GM11168 (cell line): ENCODE results near the gene KIRREL3.

ENCODE experiments used
- in situ Hi-C: fragments of 300-500 bp; cut with MboI; formaldehyde crosslinking; loops from one replicate; pipeline ENCODE4 v1.12.0; 2022; ENCODE audit warnings: low sequenced_read_pairs; ENCODE audit not compliant: unreplicated experiment

The KIRREL3 gene

GRCh38 chr11:126630488-126630887 is 370.1 kb downstream of the KIRREL3 start:
- in situ Hi-C loops = no loop called here

GRCh38 chr11:126628790-126629621 is 371.6 kb downstream of the KIRREL3 start:
- in situ Hi-C loops = no loop called here

DNA sequence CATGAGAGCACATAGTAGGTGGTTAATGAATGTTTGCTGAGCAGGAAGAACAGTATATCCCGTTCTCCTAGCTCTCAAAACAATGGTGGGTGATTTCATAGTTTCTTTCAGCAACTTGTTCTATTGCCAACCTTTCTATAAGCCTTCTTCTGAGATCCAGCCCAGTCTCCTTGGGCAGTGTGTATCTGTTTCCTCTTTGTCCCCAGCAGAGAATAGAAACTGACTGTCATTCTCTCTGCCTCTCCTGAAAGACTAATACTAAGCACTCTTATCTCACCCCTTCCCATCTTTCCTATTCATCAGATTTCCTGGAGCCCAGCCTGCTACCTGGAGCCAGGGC is 372.1 kb downstream of the KIRREL3 start:
- in situ Hi-C loops = no loop called here

GRCh38 chr11:126627421-126627820 is 373.1 kb downstream of the KIRREL3 start:
- in situ Hi-C loops = no loop called here

- in situ Hi-C loops = no loop called here
Observed at GRCh38 chr11:126624506-126624905, 376.1 kb downstream of the KIRREL3 start.

DNA sequence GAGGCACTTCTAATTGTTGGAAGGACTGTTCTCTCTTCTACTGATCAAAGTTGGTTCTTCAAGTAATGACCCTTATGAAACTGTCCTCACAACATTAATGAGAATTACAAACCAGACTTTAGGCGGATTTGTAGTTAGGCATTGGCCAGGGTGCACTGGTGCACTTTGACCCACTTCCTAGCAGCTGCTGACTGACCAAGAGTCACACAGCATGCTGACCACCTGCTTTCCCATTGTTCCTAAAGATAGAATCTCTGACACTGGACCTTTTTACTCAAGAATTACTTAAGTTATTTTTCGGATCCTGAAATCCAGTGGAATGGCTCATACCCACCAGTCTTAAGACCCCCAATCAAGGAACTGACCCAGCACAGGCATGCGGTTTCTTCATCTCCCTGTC is 381.1 kb downstream of the KIRREL3 start:
- in situ Hi-C loops = no loop called here

- in situ Hi-C loops = no loop called here
Observed at GRCh38 chr11:126615845-126616244, 384.7 kb downstream of the KIRREL3 start.

- in situ Hi-C loops = no loop called here
Observed at GRCh38 chr11:126613272-126613671, 387.3 kb downstream of the KIRREL3 start.

DNA sequence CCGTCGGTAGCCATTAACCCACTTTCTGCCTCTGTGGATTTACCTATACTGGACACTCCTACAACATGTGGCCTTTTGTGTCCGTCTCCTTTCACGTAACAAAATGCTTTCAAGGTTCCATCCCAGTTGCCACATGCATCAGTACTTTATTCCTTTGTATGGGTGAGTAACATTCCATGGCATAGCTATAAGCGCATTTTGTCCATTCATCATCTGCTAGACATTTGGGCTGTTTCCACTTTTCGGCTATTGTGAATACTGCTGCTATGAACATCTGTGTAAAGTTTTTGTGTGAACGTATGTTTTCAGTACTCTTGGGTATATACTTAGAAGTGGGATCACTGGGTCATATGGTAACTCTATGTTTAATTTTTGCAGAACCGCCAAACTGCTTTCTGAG is 387.9 kb downstream of the KIRREL3 start:
- in situ Hi-C loops = no loop called here

DNA sequence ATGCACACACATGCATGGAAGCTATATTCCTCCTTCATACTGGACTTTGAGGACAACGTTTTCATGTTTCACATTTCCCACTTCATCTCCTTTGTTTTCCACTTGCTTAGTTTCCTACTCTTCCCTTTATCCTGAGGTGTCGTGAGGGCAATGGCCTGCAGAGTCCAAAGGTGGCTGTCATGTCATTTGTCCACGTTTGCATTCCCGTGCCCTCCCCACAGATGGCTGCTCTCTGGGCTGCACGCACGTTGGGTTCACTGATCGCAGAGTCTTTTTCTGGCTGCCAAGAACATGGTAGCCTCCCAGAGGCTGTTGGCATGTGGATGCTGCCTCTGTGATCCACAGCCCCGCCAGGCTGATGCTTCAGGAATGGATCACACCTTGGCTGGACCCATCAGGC is 389.1 kb downstream of the KIRREL3 start:
- in situ Hi-C loops = no loop called here

DNA sequence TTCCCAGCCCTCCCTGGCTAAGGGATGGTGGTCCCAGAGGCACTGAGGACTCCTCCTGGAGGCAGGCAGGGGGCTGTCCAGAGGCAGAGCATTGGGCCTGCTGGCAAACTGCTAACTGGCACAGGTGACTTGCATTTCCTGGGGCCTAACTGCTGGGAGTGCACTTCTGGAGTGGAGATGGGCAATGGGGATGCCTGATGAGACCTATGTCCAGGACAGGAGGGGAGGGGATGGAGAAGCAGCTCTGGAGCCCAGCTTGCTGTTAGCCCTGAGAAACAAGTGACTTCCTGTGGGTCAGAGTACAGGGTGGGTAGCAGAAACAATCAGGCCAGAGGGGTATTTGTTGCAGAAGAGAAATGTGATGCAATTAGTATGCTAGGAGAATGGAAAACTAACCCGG is 391.9 kb downstream of the KIRREL3 start:
- in situ Hi-C loops = no loop called here

DNA sequence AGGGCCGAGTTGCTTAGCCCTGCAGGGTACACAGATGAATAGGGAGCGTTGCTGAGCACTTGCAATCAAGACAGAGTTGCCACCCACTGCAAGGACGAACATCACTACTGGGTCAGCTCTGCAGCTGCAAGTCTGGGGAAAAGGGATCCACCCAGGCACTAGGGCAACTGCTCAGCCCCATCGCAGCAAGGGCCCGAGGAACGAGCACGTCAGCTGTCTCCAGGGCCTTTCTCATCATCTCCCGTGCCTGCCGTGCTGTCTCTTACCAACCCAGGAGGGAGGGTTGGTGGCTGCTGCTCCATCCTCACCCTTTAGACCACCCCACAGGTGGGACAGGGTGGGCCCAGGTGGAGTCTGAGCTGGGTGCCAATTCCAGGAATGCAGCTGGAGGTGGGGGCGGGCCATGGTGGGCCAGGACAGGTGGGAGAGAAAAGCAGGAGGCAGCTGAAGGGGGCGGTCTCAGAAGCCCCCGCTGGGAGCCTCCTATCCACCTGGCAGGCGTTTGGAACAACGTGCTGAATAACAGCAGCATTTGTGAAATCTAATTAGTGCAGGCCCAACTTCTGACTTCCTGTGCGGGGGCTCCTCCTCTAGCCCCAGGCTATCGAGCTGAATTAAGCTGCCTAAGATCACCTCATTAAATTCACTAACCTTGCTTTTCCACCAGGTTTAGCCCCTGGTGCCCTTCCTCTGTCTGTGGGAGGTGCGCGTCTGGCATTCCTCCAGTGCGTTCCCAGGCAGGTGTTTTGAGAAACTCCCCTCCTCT is 392.6 kb downstream of the KIRREL3 start:
- in situ Hi-C loops = no loop called here

GRCh38 chr11:126607374-126607773 is 393.2 kb downstream of the KIRREL3 start:
- in situ Hi-C loops = no loop called here

DNA sequence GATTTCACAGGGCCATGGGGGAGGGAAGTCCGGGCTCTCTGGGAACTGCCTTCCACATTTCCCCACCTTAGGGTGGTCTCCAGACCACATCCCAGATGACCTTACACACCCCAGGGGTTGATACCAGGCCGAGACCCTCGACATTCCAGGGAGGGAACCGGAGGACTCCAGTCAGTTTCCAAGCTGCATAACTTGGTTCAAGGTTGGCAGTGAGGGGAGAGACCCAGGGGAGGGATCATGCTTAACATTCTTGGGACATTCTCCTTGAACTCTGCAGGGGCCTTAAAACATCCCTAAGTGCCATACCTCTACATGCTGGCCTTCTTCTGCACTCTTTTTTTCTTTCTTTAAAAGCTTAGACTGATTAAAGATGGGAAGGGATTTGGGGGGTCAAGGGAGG is 394.1 kb downstream of the KIRREL3 start:
- in situ Hi-C loops = no loop called here

- in situ Hi-C loops = no loop called here
Observed at GRCh38 chr11:126604461-126604860, 396.1 kb downstream of the KIRREL3 start.

DNA sequence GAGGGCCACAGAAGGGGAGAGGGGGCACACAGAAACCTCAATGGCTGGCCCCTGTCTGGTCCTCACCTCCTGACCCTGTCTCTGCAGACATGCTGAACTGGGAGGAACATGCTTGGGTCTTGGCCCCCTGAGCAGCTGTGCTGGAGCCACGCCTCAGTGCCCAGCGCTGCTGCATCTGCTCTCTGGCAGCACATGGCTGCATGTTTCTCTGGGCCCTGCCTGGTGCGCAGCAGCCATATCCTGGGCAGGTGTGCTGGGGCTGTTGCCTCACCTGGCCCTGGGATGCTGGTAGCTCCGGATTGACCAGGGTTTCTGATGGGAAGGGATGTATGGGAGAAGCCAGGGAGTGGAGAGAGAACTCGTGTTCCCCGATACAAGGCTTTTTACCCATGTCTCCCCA is 397.1 kb downstream of the KIRREL3 start:
- in situ Hi-C loops = no loop called here

GRCh38 chr11:126602993-126603392 is 397.6 kb downstream of the KIRREL3 start:
- in situ Hi-C loops = no loop called here

DNA sequence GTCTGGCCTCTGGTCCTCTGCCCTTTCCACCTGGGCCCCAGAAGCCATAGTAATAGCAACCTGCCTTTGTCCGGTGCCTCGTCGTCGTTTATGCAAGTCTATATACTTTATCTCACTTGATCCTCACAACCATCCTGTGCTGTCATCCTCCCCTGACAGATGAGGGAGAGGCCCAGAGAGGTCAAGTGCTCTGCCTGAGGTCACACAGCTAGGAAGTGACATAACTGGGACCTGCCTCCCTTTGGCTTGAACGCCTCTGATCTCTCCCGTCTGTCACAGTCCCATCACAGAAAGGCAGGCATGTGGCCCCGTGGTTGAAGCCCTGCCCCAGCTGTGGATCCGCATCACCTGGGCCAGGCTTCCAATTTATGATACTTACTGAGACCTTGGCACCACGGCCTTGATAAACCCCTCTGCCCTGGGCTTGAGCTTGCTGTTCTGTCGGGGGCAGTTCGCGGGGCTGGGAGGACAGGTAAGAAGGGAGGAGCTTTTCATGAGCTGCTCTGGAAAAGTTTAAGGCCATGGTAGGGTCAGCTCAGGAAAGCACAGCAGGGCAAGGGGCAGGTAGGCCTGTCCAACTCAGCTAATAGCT is 398.1 kb downstream of the KIRREL3 start:
- in situ Hi-C loops = no loop called here

DNA sequence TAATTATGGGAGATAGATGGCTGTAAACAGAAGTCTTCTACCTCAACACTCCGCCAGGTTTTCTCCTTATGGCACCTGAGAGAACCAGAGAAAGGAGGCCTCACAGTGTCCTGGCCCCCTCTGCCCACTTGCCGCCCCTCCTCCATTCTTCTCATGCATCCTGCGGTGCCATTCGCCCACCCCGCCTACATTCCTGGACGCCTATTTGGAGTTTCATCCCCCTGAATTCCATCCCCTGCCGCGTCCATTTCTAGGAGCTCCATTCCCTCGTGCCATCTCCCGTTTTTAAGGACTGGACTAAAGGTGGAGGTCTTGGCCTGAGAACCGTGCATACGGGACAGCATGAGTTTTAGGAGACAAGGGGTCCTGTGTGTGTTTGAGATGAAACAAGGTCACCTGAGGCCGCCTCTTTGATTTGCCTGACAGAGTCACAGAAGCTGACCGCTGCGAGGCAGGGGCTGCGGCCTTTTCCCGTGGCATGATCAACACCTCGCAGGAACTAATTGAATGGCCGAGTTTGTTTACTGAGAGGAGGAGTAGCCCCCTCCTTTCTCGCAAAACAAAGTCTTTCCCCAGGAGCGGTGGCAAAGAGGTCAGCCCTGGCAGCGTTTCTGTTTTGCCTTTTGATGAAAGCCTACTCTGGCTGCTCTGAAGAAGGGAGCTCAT is 398.9 kb downstream of the KIRREL3 start:
- in situ Hi-C loops = no loop called here

GRCh38 chr11:126601136-126601535 is 399.4 kb downstream of the KIRREL3 start:
- in situ Hi-C loops = no loop called here
